ENCODE measurements around the gene PACSIN1.
A peak's percentile ranks its signal among the peaks of the same experiment; 100 is the strongest.

Gene PACSIN1

GRCh38 chr6:34465531-34466241 lies at the start of gene PACSIN1:
Gene PACSIN1 (plus strand): TSS chr6:34466076. CDS start chr6:34526306, 60,230 bp downstream.
- DNase-seq, result peak; percentile 64

- no peak for DNase-seq
These were observed 49.0 kb upstream of the PACSIN1 start for GRCh38 chr6:34416877-34417371.

DNA sequence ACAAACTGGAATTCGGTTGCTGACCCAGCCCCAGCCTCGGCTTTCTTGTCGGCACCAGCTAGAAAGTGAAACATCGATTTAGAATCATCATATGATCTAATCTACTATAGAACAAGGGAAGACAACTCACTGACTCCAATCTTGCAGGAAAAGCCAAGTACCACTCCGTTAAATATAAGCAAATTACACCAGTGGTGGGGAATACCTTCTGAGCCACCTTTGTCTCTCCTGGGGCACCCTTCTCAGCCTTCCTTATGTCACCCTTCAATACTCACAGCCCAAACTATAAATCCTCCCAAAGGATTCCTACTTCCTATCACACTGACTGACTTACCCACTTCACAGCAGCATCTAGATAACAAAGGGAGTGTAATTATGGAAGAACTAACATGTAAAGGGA lies 47.5 kb upstream of the PACSIN1 start:
- DNase-seq, result no peak

DNA sequence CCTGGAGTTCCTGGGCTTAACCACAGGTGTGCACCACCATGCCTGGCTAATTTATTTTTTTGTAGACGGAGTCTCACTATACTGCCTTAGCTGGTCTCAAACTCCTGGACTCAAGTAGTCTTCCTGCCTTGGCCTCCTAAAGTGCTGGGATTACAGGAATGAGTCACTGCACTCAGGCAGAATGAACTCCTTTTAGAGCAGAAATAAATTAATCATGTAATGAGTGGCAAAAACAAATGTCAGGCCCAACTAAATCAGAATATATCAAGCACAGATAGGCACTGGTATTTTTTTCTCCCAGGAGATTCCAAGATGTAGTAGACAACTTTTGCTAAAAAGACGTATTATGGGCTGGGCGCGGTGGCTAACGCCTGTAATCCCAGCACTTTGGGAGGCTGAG lies 42.6 kb upstream of the PACSIN1 start:
- no peak for DNase-seq

DNA sequence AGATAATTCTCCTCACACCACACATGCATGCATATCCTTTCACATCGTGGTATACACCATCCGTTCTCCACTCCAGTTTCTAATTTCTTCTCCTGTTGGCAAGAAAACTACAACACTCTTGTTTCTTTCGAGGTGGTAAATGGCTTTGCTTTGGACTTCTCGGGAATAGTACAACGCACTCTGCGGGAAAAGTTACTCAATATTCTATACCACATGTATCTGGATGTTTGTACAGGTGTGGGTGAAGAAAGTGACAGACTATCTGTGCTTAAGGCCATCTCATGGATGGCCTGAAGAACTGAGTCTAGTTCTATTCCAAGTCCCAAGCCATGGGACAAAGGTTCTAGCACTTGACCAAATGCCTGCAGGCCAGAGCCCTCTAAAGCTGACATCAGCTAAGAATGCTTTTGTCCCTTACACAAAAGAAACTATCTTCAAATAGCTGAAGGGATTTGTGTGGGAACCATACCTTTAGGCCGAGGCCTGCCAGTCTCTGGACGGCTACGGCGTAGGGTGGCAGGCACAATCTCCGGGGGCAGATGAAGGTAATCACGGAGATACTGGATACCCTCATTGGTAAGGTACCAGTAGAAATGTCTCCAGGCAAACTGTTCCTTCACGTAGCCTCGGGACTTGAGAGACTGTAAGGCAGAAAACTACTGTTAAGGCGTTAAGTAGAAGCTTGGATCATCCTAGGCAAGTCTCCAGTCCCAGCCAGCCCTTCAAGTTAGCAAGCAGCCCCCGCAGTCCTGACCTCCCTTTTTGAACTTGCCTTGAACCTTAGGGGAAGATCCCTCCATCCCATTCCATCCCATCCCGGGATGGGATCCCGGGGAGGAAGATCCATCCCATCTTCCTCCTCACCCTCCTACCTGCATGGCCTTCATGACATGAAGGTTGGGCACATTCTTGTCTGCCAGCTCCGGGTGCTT lies 41.4 kb upstream of the PACSIN1 start:
- DNase-seq, result no peak

GRCh38 chr6:34425132-34425497 lies 40.8 kb upstream of the PACSIN1 start:
- DNase-seq, result no peak

DNA sequence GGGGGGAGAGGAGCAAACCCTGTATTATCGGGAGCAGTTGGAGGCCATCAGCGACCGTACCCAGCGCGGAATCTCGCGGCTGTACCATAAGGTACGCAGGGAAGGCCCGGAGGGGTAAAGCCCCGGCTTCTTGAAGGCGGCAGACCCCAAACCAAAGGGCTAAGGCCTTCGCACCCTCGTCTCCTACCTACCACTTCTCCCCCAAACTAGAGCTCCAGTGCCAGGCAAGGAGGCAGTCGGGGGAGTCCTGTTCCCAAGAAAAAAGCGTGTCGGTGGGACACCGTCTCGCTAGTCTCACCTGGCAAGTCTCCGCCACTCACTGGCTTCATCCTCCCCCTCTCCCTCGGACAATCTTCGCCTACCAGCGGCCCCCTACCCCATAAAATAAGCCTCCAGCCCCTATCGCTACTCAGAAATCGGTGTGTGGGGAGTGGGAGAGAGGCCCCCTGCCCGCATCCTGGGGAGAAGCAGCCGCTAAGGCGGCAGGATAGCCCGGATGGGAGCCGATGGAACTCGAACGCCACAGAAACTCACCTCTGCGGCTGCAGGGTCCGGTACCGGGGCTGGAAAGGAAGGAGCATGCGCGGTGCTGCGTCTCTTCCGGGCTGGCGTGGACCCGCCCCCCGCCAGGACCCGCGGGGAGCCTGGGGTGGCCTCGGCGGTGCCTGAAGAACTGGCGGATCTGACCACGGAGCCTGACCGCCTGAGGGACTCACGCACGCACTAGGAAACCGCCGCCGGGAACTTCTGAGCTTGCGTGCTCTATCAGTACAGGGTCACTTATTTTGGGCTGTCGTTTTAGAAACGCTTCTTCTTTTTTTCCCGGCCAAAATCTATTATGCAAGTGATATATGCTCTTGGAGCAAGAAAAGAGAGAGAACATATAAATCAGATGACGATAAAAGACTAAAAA lies 40.1 kb upstream of the PACSIN1 start, which contains the start of gene RPS10:
TSS of gene RPS10 (minus strand) at position 572 of the 913 bp plus-strand sequence. CDS start 848 bp downstream, outside the sequence.
- peak; percentile 88 for DNase-seq

DNA sequence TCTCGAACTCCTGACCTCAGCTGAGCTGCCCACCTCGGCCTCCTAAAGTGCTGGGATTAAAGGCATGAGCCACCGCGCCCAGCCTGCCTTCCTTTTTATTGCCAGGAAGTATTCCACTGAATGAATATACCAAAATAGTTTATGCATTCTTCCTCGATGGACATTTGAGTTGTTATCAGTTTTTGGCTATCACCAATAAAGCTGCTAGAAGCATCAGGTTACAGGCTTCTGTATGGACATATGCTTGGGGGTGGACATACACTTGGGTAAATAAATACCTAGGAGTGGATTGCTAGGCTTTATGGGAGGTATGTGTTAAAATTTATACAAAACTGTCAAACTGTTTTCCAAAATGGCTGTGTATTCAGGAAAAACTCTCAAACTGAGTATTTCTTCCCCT lies 30.0 kb upstream of the PACSIN1 start:
- no peak for DNase-seq

- DNase-seq, result no peak
These were observed 28.9 kb upstream of the PACSIN1 start for GRCh38 chr6:34436803-34437643.

DNA sequence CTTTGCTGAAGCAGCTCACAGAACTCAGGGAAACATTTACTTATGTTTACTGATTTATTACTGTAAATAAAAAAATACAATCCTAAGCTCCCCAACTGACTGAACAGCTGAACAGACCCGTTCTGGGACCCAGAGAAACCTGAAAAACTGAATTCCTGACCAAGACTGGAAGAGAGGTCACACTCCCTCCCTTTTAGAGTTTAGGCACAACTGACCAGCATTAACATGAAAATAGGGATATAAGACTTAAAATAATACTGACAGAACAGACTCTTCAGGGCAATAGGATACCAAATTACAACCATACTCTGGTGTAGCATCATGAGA lies 28.3 kb upstream of the PACSIN1 start:
- no peak for DNase-seq

- DNase-seq, result no peak
These were observed 27.2 kb upstream of the PACSIN1 start for GRCh38 chr6:34438705-34439104.

DNA sequence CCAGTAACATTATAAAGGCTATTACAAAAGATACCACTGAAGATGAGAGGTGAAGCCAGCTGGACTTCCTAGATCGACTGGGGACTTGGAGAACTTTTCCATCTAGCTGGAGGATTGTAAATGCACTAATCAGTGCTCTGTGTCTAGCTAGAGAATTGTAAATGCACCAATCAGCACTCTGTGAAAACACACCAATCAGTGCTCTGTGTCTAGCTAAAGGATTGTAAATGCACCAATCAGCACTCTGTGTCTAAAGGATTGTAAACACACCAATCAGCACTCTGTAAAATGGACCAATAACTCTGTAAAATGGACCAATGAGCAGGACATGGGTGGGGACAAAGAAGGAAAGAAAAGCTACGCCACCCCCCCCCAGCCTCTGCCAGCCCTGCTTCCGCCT lies 26.4 kb upstream of the PACSIN1 start:
- no peak for DNase-seq

- no peak for DNase-seq
These were observed 24.4 kb upstream of the PACSIN1 start for GRCh38 chr6:34441526-34441925.

DNA sequence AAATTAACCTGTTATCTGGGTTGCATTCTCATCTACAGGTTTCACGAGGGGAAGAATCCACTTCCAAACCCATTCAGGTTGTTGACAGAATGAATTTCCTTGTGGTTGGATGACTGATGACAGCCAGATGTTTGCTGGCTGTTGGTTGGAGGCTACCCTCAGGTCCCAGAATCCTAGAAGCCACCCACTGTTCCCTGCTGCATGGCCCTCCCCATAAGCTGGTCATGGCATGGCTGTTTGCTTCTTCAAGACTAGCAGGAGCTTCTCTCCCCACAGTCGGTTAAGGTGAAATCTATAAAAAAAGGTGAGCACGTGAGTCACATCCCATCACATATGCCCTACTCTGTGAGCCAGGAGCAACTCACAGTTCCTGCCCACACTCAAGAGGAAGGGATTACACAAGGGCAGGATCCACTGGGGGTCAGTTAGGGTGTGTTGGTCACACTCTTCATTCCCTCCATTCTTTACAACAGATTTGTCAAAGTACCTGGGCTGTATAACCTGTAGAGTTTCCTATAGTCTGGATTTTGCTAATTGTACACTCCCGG lies 20.5 kb upstream of the PACSIN1 start:
- DNase-seq, result no peak

GRCh38 chr6:34447386-34447785 lies 18.5 kb upstream of the PACSIN1 start:
- no peak for DNase-seq

DNA sequence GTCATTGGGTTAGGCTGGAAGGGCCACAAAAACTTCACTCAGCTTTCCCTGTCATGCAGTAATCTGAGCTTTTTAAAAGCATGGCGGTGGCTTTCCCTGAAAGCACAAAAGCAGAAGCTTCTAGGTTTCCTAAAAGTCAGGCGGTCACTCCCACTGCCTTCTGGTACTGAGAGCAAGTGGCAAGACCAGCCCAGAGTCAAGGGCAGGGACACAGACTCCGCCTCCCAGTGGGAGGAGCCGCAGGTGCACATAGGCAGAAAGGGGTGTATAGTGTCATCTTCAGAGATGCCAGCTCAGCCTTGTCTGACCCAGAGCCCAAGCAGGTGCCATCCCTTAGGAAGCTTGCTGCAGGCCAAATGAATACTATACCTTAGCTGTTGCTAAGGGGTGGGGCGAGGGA lies 18.0 kb upstream of the PACSIN1 start:
- DNase-seq, result no peak

DNA sequence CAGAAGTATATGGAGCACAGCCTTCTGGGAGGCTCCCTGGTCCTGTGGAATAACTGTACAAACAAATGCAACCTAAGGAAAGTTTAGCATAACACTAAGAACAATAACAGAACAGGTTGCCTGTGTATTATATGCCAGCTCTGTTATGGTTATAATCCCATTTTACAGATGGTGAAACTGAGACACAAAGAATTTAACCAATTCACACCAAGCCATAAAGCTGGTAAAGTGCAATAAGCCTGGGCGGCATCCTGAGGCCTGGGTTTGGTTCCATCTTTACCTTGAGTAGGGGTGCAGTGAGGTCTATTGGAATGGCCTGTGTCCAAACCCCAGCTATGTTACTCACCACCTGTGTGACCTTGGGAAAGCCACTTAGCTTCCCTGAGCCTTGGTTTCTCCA lies 14.7 kb upstream of the PACSIN1 start:
- no peak for DNase-seq

DNA sequence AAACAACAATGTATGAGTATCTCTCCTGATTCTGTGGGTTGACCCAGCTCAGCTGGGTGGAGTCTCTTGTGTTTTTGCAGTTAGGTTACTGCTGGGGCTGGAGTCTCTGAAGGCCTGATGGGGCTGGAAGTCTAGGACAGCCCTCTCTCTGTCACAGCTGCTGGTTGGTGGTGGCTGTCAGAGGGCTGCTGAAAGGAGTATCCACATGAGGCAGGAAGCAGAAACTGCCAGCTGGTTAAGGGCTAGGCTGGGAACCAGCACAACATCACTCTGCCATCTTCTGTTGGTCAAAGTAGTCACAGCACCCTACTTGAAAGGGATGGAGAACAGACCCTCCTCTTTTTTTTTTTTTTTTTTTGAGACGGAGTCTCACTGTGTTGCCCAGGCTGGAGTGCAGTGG lies 10.0 kb upstream of the PACSIN1 start:
- no peak for DNase-seq

GRCh38 chr6:34457382-34457741 lies 8.5 kb upstream of the PACSIN1 start:
- DNase-seq, result no peak

DNA sequence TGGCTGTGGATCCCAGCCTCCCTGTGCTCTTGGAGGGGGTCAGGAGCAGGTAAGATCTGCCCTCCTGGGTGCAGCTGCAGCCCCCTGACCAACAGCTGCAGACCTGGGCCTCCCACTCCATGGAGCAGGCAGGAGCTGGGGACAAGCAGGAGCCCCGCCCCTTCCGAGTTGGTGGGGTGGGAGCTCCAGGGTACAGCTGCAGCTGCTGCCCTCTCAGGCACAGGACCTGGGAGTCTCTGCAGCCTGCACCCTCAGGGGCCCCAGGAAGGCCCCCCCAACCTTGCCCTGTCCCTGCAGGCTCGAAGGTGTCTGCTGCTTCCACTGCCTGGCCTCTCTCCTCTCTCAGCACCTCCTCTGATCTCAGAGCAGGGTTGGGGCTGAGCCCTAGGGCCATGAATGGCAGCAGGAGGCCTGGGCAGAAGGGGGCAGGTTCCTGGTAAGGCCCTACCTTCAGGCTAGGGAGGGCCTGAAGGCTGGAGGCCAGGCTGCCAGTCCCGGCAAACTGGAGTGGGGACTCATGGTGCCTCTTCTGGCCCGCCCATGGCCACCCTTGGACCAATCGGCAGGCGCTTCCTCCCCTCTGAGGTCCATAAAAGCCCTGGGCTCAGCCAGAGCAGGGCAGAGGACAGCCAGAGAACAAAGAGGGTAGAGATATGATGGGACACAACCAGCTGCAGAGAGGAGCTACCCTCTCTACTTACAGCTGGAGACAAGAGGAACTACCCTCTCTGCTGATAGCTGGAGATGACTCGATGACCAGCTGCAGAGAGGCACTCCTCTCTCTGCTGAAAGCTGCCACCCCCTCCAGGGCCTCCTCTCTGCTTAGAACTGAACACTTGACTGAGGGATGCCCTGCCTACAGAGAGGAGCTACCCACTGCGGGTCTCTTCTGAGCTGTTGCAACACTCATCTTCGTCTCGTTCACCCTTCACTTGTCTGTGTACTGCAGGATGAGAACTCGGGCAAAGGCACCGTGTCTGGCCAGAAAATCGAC lies 7.8 kb upstream of the PACSIN1 start:
- no peak for DNase-seq
